T-helper 17 cell (primary cell): ENCODE results near the gene RAP1B. TPM values are rescaled to one million over a fixed set of nuclear protein-coding genes. Genes with fewer than 3 reads are reported as not detected.
"Not testable (repeated sequence)": the region's sequence is repeated elsewhere in the genome, so short reads cannot be mapped to it uniquely, and the experiment has no call there.

Source experiments
- ATAC-seq: fragments of 150-1000 bp; cut with Tn5 transposase; 2 replicates; pipeline ENCODE4 v1.10.0; 2021; ENCODE audit warnings: mild to moderate bottlenecking, moderate library complexity
- DNase-seq, 3 donors: peaks; one replicate each; pipeline versions ENCODE4 v3.0.0 to v3.0.0-alpha.2; 2020 to 2021
- H3K9me3 ChIP-seq: one replicate; pipeline ENCODE4 v1.7.0; 2013; ENCODE audit warnings: low read length, mild to moderate bottlenecking; ENCODE audit not compliant: control insufficient read depth, poor library complexity, severe bottlenecking
- H3K27ac Mint-ChIP-seq: one replicate; pipeline ENCODE4 v1.8.0; 2022; ENCODE audit warnings: mild to moderate bottlenecking, moderate library complexity, mixed read lengths
- H3K27me3 Mint-ChIP-seq: one replicate; pipeline ENCODE4 v1.8.0; 2022; ENCODE audit warnings: mixed read lengths
- H3K36me3 Mint-ChIP-seq: one replicate; pipeline ENCODE4 v1.8.0; 2022; ENCODE audit warnings: low read depth, mixed read lengths
- H3K4me1 Mint-ChIP-seq: one replicate; pipeline ENCODE4 v1.8.0; 2022; ENCODE audit warnings: mild to moderate bottlenecking, mixed read lengths
- H3K4me3 Mint-ChIP-seq: one replicate; pipeline ENCODE4 v1.8.0; 2022; ENCODE audit warnings: mild to moderate bottlenecking, moderate library complexity, mixed read lengths
- total RNA-seq, 4 donors: library from RNA in 2 of 4; stranded (reverse) in 2 of 4; gene quantifications; one replicate each; pipeline ENCODE4 v1.2.3 and lab custom pipeline; 2022 to 2026

RAP1B gene
- total RNA-seq, 2 donors from 2014 or later: 251 to 319 TPM

DNA sequence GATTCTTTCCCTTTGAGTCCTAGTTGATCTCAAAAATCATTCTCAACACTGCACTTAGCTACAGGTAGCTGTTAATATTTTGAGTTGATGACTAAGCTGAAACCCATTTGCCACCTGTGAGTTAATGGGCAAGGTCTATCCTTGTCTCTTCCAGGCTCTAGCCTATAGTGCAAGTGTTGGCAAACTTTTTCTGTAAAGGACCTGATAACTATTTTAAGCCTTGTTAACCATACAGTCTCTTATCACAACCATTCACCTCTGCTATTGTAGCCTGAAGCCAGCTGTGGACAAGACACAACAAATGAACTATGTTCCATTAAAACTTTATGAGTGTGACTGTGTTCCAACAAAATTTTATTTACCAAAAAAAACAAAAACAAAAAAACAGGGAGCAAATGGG, 19.4 kb downstream of the RAP1B start:
- Mint-ChIP-seq H3K4me1 (peaks cover 45% of the 10 kb centered on the region), H3K4me3 (peak overlapping the region; percentile 4), H3K36me3 (peaks cover 3% of the 10 kb centered on the region), H3K27me3 (no peaks in the 10 kb centered on the region), H3K27ac (peak overlapping the region; percentile 85)
- ATAC-seq (peak; percentile 20), DNase-seq (no peak)
- peaks cover 4% of the 10 kb centered on the region for H3K9me3 ChIP-seq

DNA sequence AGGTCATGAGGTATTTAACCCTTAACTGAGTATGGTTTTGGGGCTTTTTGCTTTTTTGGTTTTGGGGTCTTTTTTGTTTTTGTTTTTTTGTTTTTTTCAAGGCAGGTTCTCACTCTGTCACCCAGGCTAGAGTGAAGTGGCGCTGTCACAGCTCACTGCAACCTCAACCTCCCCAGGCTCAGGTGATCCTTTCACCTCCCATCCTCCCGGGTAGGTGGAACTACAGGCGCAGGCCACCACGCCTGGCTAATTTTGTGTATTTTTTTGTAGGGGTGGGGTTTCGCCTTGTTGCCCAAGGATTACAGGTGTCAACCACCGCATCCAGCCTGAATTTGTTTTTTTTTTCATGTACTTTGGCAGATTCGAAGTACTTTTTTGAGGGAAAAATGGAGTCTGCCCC, 19.9 kb downstream of the RAP1B start:
- peaks cover 3% of the 10 kb centered on the region for H3K36me3 Mint-ChIP-seq
- no peaks in the 10 kb centered on the region for H3K27me3 Mint-ChIP-seq
- H3K9me3 ChIP-seq: peaks cover 4% of the 10 kb centered on the region
- H3K27ac Mint-ChIP-seq: peak overlapping the region; percentile 85
- H3K4me1 Mint-ChIP-seq: peaks cover 45% of the 10 kb centered on the region
- DNase-seq (no peak), ATAC-seq (no peak)
- H3K4me3 Mint-ChIP-seq: no peak overlapping the region

DNA sequence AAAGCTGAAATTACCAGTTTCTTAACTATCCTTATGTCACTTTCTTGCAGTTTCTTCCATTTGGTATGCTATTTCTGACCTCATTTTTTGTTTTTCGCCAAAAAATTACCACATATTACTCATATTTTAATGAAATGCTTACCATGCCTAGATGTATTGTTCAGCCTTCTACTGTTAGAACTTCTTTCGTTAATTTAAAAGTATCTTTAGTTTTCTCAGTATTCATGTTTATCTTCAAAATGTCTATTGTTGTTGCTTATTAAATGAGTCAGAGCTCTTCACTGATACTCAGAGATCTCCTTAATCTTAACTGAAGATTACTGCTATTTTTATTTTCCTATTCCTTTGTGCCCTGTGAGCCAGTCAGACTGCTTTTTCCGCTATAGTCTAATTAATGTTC, 20.5 kb downstream of the RAP1B start:
- Mint-ChIP-seq H3K4me3 (peak overlapping the region; percentile 57), H3K4me1 (peaks cover 46% of the 10 kb centered on the region), H3K27ac (peak overlapping the region; percentile 85), H3K36me3 (peaks cover 3% of the 10 kb centered on the region), H3K27me3 (no peaks in the 10 kb centered on the region)
- H3K9me3 ChIP-seq: peaks cover 4% of the 10 kb centered on the region
- ATAC-seq: no peak
- no peak for DNase-seq

DNA sequence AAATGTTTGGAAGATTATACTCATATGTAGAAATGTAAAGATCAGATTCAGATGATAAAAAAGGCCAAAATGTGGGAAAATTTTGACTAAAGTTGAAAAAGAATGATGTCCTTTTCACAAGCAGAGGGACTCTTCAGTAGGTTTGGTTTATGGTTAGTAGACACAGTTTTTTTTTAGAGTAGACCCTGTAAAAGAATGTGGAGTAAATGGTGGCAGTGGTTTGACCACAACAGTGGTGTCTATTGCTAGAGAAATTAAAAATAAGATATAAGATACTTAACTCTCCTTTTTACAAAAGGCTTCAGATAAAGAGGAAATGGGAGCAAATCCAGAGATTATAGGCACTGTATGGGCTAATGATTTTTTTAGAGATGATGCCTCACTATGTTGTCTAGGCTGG, 21.8 kb downstream of the RAP1B start:
- H3K9me3 ChIP-seq: peaks cover 4% of the 10 kb centered on the region
- ATAC-seq (no peak), DNase-seq (no peak)
- Mint-ChIP-seq H3K27me3 (no peaks in the 10 kb centered on the region), H3K4me3 (no peak overlapping the region), H3K4me1 (peaks cover 48% of the 10 kb centered on the region), H3K27ac (peak overlapping the region; percentile 85), H3K36me3 (no peaks in the 10 kb centered on the region)

DNA sequence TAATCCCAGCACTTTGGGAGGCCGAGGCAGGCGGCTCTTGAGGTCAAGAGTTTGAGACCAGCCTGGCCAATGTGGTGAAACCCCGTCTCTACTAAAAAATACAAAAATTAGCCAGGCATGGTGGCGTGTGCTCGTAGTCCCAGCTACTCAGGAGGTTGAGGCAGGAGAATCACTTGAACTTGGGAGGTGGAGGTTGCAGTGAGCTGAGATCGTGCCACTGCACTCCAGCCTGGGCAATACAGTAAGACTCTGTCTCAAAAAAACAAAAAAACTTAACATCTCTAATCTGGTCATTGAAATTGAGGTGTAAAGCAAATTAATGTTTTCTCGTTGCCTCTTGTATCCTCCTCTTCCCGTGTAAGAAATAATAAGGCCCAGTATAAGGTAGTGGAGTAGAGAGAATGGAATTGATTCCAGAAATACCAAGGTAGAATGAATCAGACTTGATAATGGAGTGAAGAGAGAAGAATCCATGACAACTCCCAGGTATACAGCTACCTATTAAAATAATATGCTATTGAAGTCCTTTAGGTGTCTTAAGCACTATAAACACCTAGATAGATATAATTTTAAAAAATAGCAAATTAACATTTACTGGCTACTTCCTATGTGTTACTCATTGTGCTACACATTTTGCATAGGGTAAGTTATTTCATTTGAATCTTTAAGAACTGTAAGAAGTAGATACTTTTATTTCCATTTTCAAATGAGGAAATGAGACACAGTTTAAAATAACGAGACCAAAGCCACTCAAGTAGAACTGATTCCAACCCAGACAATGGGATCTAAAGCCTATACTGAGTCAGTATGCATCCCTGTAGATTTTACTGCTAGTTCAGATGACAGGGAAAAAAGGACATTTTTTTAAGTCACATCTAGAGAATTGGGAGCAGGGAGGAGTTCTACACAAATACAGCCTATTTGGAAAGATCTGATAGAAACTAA, 23.2 kb downstream of the RAP1B start:
- Mint-ChIP-seq H3K4me1 (peaks cover 54% of the 10 kb centered on the region), H3K36me3 (no peaks in the 10 kb centered on the region), H3K27me3 (no peaks in the 10 kb centered on the region)

DNA sequence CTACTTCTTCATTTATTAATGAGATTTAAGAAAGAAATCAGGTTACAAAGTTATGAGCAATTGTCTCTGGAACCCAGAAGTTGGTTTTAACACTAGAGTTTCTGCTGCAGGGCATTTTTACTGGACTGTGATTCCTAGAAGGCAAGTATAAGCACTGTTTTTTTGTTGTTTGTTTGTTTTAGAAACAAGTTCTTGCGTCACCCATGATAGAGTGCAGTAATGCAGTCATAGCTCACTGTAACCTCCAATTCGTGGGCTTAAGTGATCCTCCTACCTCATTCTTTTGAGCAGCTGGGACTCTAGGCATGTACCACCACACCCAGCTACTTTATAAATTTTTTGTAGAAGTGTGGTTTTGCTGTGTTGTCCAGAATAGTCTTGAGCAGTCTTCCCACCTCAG, 25.6 kb downstream of the RAP1B start:
- Mint-ChIP-seq H3K27me3 (no peaks in the 10 kb centered on the region), H3K4me3 (no peak overlapping the region), H3K36me3 (no peaks in the 10 kb centered on the region), H3K27ac (peak overlapping the region; percentile 78), H3K4me1 (peaks cover 59% of the 10 kb centered on the region)
- no peak for DNase-seq
- no peaks in the 10 kb centered on the region for H3K9me3 ChIP-seq
- peak; percentile 19 for ATAC-seq

More for the DNA sequence above, 23.2 kb downstream of the RAP1B start:
- Mint-ChIP-seq H3K4me3 (no peak overlapping the region), H3K27ac (peak overlapping the region; percentile 85)
- ATAC-seq (peak; percentile 7), DNase-seq (no peak)
- no peaks in the 10 kb centered on the region for H3K9me3 ChIP-seq

DNA sequence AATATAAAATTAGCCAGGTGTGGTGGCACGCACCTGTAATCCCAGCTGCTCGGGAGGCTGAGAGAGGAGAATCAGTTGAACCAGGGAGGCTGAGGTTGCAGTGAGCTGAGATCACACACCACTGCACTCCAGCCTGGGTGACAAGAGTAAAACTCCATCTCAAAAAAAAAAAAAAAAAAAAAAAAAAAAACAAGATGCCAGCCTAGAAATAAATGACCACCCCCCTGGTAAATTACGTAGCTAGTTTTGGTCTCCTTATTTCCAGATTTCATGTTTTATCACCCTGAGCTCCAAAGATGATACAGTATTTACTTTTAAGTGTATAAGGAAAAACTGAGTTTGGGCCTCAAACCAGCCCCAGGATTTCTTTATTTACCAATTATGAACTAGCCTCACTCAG, 26.7 kb downstream of the RAP1B start:
- H3K36me3 Mint-ChIP-seq, ATAC-seq, DNase-seq, H3K9me3 ChIP-seq, H3K27me3 Mint-ChIP-seq, H3K4me3 Mint-ChIP-seq: not testable (repeated sequence)
- Mint-ChIP-seq H3K4me1 (peaks cover 61% of the 10 kb centered on the region), H3K27ac (peak overlapping the region; percentile 79)

DNA sequence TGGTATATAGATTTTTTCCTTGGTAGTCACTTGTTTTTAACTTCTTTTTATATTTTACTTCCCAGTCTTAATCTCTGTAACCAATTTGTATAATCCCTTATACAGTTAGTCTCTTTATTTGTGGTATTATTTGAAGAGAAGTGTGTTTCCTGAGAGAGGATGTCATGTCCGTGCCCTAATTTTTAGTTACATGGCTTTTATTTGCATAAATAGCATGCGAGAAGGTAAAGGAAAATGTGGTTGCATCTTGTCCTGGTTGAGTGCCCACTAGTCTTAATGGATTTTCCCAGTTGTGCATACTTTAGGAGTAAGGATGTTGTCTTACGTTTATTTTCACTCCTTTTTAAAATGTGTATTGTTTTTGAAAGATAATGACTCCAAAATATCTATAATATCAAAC, 27.5 kb downstream of the RAP1B start:
- Mint-ChIP-seq H3K27me3 (no peaks in the 10 kb centered on the region), H3K27ac (peak overlapping the region; percentile 79), H3K36me3 (no peaks in the 10 kb centered on the region), H3K4me3 (peak overlapping the region; percentile 57), H3K4me1 (peaks cover 58% of the 10 kb centered on the region)
- no peaks in the 10 kb centered on the region for H3K9me3 ChIP-seq
- DNase-seq (no peak), ATAC-seq (no peak)

DNA sequence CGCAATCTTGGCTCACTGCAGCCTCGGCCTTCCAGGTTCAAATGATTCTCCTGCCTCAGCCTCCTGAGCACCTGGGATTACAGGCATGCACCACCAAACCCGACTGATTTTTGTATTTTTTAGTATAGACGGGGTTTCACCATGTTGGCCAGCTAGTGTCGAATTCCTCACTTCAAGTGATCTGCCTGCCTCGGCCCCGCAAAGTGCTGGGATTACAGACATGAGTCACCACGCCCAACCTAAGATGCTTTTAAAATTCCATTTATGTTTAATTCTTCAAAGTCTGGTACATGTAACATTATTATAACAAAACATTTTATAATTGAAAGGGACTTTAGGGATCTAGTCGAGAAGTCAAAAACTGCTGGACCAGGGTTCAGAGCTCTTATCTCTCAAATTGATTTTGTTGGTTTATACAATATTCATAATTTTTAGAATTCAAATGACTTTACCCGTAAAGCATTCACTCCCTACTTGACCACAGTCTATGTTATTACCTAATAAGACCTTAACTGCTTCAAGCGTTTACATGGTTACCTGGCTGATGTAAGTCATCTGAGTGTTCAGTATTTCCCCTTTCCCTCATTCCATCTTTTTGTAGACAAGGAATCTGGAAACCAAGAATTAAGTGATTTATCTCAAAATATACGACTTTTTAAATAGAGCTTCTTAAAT, 28.2 kb downstream of the RAP1B start:
- no peak for ATAC-seq
- Mint-ChIP-seq H3K36me3 (no peaks in the 10 kb centered on the region), H3K4me3 (peak overlapping the region; percentile 53), H3K27ac (peak overlapping the region; percentile 79), H3K27me3 (no peaks in the 10 kb centered on the region), H3K4me1 (peaks cover 52% of the 10 kb centered on the region)
- DNase-seq: no peak
- H3K9me3 ChIP-seq: no peaks in the 10 kb centered on the region

DNA sequence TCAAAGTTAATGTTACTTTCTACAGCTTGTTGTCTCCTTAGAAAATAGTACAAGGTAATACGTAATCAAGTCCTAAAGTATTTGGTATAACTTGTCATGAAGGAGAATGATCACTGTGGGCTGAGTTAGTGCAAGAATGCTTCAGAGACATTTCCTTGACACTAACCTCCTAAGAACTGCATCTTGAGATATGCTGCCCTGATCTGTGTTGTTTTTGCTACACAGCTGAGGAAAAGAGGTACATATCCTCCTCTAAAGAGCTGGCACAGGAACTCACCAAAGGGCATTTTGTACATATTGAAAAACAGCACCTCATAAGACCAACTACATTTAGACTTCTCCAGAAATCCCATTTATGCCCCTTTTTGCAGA, 28.7 kb downstream of the RAP1B start:
- H3K4me3 Mint-ChIP-seq: peak overlapping the region; percentile 63
- DNase-seq (no peak), ATAC-seq (peak; percentile 31)
- H3K27ac Mint-ChIP-seq: peak overlapping the region; percentile 79
- H3K4me1 Mint-ChIP-seq: peaks cover 53% of the 10 kb centered on the region
- no peaks in the 10 kb centered on the region for H3K9me3 ChIP-seq
- no peaks in the 10 kb centered on the region for H3K36me3 Mint-ChIP-seq
- H3K27me3 Mint-ChIP-seq: no peaks in the 10 kb centered on the region

DNA sequence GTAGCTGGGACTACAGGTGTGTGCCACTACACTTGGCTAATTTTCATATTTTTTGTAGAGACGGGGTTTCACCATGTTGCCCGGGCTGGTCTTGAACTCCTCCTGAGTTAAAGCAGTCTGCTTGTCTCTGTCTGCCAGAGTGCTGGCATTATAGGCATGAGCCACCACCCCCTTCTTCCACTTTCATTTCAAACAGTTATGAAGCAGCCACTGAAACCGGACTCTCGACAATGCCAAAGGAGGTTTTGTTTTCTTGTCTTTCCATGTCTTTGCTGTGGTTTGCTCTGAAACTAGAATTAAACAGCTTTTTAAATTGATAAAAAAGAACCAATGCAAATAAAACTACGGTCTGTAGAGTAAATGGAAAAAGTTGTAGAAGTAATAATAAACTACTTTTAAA, 30.4 kb downstream of the RAP1B start:
- Mint-ChIP-seq H3K4me3 (peak overlapping the region; percentile 74), H3K36me3 (no peaks in the 10 kb centered on the region), H3K27me3 (no peaks in the 10 kb centered on the region), H3K4me1 (peaks cover 48% of the 10 kb centered on the region), H3K27ac (peak overlapping the region; percentile 79)
- DNase-seq: no peak
- H3K9me3 ChIP-seq: no peaks in the 10 kb centered on the region
- ATAC-seq: peak; percentile 74

DNA sequence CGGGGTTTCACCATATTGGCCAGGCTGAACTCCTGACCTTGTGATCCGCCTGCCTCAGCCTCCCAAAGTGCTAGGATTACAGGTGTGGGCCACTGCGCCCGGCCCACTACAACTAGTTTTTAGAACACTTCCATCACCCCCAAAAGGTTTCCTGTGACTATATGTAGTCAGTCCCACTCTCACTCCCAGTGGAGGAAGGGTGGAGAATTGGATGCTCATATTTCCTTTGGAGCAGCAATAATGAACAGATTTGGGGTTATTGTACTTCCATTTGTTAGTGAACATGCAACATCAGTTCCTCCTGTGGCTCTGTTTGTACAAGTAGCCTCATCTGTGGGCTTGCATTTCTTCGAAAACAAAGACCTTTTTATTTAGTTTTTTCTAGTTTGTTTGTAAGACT, 35.8 kb downstream of the RAP1B start:
- peak overlapping the region; percentile 76 for H3K27ac Mint-ChIP-seq
- H3K4me3 Mint-ChIP-seq: no peak overlapping the region
- no peaks in the 10 kb centered on the region for H3K36me3 Mint-ChIP-seq
- no peaks in the 10 kb centered on the region for H3K9me3 ChIP-seq
- H3K4me1 Mint-ChIP-seq: peaks cover 38% of the 10 kb centered on the region
- no peak for ATAC-seq
- no peaks in the 10 kb centered on the region for H3K27me3 Mint-ChIP-seq
- DNase-seq: no peak

DNA sequence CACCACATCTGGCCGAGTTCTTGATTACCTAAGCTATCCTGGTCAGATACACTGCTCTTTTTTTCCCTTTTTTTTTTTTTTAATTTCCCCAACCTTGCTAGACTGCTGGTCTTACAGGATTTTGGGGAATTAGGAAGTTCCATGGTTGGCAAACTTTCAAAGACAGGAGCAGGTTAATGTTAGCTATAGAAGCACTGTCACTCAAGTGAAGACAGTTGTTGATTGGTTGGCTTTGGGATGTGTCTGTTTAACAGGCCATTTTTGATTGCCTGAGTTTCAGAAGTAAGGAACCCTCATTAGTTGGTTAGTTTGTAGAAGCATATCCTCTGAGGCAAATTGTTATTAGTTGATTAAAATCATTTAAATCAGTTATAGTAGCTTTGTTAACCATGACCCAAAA, 36.8 kb downstream of the RAP1B start:
- ATAC-seq: no peak
- H3K27me3 Mint-ChIP-seq: no peaks in the 10 kb centered on the region
- no peak for DNase-seq
- H3K27ac Mint-ChIP-seq: peak overlapping the region; percentile 76
- peaks cover 31% of the 10 kb centered on the region for H3K4me1 Mint-ChIP-seq
- H3K9me3 ChIP-seq: no peaks in the 10 kb centered on the region
- peak overlapping the region; percentile 49 for H3K4me3 Mint-ChIP-seq
- no peaks in the 10 kb centered on the region for H3K36me3 Mint-ChIP-seq
